HFF-Myc (cell line): ENCODE results near the gene ACADVL.

ENCODE experiments used
- DNase-seq: peaks from one replicate; pipeline ENCODE4 v3.0.0-alpha.2; 2011; ENCODE audit warnings: low read depth; ENCODE audit errors: extremely low read depth
- H3K4me3 ChIP-seq: replicated peaks from 2 replicates; pipeline ENCODE4 v1.5.1; 2011; ENCODE audit warnings: low read depth, mild to moderate bottlenecking, control low read depth, low read length
- CTCF ChIP-seq: IDR thresholded peaks from 2 replicates; pipeline ENCODE4 v1.5.1; 2012; ENCODE audit warnings: mild to moderate bottlenecking, low read depth, low read length, control low read depth; ENCODE audit errors: missing control alignments

Gene ACADVL

GRCh38 chr17:7205561-7205960 lies 14.2 kb upstream of the ACADVL start:
- peak overlapping the region; percentile 31 for H3K4me3 ChIP-seq
- no peak for TF ChIP-seq CTCF
- DNase-seq = no peak

DNA sequence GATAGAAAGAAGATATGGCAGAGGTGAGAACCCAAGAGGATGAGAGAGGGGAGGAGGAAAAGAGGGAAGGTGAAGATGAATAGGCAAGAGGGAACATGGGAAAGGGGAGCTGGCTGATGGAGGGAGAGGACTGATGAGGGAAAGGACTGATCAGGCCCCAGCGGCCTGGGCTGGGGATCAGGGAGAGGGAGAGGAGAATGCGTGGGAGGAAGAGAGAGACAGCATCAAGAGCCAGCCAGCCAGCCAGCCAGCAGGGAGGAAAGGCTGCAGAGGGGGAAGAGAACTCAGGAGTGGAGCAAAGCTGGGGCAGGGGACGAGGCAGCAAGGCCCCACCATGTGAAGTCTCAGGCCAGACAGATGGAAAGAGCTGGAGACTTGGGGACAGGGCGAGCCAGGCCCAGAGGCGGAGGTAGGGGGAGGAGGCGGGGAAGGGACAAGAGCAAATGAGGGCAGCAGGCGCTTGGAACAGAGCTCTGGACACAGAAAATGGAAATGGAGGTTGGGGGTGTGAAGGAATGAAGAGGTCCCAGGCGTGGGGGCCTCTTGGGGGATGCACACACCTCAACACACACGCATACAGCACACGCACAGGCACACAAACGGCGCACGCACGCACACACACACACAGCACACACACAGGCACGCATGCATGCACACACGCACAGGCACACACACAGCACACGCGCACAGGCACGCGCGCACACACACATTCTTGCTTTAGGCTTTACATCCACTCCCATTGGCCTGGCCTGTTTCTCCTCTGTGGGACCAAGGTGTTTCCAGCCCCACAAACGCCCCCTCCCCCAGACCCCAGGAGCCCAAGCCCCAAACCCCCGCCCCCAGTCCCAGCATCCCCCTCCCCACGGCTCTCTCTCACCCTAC lies 12.4 kb upstream of the ACADVL start:
- no peak for TF ChIP-seq CTCF
- DNase-seq = no peak
- no peak overlapping the region for H3K4me3 ChIP-seq

- no peak for TF ChIP-seq CTCF
- no peak overlapping the region for H3K4me3 ChIP-seq
- no peak for DNase-seq
These were observed 11.6 kb upstream of the ACADVL start for GRCh38 chr17:7208027-7208571.

DNA sequence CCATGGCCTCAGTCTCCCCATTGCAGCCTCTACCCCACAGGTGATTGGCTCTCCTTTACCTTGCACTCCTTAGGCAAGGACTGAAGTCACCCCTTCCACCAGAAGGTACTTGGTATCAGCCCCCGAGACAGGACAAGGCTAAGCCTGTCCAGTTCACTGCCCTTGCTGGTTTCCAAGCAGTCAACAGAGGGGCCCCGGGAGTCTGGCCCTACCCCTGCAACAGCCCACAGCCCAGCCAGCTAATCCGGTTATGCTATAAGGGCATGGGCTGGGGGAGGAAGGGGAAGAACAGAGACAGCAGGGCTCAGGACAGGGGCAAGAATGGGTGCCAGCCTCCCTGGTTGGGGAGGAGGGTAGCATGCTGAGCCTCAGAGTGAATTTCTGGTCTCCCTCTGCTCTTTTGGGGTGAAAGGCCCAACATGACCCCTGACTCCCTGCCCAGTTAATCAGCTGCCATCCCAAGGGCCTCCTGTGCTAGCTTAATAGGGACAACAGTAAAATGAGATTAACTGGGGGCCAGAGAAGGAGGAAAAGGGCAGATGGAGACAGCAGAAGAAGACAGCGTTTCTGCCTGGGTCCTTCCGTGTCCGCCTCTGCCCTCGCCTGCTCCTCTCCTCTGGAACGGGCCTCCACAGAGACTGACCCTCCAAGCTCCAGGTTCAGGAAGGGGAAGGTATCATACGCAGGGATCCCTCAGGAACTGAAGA lies 10.8 kb upstream of the ACADVL start:
- DNase-seq = no peak
- TF ChIP-seq CTCF = no peak
- no peak overlapping the region for H3K4me3 ChIP-seq

DNA sequence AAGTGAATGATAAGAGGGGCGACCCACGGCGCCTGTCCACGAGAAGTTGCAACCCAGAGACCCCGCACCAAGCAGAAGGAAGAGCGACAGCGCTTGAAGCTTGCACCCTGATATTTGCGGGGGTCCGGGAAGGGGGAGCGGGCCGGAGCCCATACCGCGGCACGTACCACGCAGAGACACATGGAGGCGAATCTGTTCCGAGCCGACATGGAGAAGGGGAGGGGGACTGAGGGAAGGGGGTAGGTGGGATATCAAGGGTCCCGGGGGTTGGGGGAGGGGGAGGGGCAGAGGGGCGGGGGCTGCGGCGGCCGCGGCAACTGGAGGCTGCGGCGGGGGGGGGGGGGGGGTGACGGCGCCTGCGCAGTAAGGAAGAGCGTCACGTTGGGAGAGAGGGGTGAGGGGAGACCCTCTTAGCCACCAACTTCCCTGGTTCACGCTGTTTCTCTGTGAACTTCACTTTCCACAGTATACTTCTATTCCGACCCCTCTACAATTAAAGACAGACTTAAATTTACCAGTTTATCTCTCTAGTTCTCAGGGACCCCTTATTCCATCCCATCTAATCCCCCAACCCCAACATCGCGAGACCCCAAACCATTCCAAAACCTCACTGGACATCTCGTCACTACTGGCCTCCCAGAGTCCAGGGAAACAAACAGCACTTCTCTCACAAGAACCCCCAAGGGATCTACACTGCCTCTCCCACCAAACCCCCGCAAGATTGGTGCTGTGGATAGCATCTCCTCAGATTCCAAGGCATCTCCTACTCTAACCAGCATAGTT lies 8.1 kb upstream of the ACADVL start:
- no peak overlapping the region for H3K4me3 ChIP-seq
- TF ChIP-seq CTCF = no peak
- no peak for DNase-seq

GRCh38 chr17:7213895-7214299 lies 5.8 kb upstream of the ACADVL start:
- DNase-seq = peak; percentile 57
- peak overlapping the region; percentile 63 for H3K4me3 ChIP-seq
- peak; percentile 57 for TF ChIP-seq CTCF
